Brain pericyte (primary cell): ENCODE results near the gene ZBTB46.

ENCODE experiments used
- DNase-seq: peaks from one replicate; pipeline ENCODE4 v3.0.0-alpha.2; 2012; ENCODE audit warnings: low read depth, low spot score

ZBTB46 gene

DNA sequence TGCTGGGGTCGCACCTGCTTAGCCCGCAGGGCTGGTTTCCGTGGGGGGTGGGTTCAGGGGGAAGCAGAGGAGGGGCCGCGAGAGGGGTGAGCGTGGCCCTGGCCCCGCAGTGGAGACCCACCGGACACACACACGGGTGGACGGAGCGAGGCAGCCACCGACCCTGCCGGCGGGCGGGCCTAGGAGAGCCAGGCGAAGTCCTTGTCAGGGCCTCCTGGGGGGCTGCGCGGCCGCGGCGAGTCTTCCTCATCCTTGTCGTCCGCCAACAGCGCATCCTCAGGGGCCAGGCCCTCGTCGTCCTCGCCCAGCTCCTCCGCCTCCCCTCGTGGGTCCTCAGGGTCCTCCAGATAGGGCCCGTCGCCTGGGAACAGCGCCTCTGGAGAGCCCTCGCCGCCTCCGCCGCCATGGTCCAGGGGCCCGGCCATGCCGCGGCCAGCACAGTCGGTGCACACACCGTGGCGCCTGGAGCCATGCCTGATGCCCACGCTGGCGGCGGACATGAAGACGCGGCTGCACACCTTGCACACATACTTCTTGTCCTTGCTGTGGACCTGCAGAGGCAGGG lies 84.2 kb downstream of the ZBTB46 start:
- DNase-seq = no peak

GRCh38 chr20:63745961-63746731 lies 84.9 kb downstream of the ZBTB46 start:
- DNase-seq = no peak

GRCh38 chr20:63745424-63745805 lies 85.6 kb downstream of the ZBTB46 start:
- no peak for DNase-seq

DNA sequence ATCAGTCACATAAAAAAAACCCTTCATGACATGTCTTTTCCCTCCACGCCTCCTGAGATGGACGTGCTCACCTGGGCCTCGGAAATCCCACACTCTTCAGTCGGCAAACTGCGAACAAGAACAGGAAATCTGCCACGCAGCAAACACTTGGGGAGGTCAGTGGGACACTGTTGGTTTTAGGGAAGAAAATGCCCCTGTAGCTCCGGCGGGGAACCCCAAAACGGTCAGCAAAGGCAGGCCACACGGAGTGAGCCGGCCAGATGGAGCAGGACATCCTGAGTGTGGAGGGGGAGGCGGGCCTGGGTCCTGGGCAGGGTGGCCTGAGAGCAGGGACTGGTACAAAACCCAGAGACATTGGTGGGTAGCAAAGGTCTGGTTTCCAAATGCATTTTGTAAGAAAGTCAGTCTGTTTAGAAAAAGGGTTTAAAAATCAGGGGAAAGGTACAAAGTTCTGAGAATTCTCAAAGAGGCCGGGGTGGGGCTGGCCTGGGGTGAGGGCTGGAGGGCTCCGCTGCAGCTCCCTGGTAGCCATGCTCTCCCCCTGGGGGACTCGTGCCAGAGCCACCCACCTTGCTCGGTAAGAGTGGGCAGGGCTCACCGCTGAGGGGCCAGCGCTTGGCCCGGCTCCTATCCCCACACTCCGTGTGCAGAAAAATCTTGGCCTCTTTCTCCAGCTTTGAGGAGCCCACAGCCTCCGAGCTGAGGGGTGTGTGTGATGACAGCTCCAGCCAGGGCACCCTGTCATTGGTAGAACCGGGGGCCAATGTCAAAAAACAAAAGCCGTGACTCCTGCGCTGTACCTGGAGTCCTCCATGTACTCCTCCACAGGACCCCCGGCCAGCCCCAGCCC lies 86.3 kb downstream of the ZBTB46 start:
- no peak for DNase-seq

GRCh38 chr20:63744158-63744557 lies 86.9 kb downstream of the ZBTB46 start:
- DNase-seq = no peak

DNA sequence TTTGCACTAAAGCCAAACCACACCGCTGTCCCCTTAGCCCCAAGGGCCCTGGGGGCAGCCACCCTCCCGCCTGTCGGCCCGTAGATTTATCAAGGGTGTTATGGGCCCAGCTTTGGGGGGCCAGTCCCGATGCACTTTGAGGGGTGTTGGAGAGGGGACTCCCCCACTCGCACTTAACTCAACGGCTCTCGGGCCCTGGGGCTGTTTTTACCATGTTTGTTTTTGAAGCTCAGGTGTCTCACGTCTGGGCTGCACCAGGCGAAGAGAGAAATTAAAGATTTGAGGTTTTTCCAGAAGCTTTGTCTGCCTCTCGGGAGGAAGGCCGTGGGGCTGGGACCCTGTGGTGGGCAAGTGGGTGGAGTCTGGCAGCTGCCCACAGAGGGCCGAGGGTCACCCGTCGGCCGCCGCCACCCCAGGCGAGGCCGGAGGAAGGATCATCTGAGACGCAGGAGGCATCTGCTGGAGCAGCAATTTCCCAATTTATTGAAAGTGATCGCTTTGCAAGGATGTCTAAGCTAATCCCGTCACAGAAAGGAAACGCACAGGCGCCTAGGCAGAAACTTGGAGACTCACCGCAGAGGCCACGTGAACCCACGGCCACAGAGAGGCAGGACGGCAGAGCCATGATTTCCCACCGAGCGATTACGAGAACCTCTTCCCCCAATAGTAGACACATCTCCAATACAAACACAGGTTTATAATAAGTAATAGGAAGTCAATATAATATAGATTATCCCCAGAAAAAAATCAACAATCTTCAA lies 87.7 kb downstream of the ZBTB46 start:
- no peak for DNase-seq

DNA sequence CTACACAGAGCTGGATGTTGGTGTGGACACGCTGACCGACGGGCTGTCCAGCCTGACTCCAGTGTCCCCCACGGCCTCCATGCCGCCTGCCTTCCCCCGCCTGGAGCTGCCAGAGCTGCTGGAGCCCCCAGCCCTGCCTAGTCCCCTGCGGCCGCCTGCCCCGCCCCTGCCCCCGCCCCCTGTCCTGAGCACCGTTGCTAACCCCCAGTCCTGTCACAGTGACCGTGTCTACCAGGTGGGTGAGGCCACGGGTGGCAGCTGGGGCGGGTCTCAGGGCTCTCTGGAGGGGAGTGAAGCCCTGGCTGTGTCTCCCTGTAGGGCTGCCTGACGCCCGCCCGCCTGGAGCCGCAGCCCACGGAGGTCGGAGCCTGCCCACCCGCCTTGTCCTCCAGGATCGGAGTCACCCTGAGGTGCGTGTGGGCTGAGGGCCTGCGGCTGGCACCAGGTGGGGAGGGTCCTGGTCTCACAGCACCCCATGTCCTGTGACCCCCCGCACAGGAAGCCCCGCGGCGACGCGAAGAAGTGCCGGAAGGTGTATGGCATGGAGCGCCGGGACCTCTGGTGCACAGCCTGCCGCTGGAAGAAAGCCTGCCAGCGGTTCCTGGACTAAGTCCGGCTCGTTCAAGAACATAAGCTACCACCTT lies 88.6 kb downstream of the ZBTB46 start:
- no peak for DNase-seq

- no peak for DNase-seq
Observed at GRCh38 chr20:63741676-63742380, 89.2 kb downstream of the ZBTB46 start.

GRCh38 chr20:63741354-63741675 lies 89.7 kb downstream of the ZBTB46 start:
- no peak for DNase-seq

DNA sequence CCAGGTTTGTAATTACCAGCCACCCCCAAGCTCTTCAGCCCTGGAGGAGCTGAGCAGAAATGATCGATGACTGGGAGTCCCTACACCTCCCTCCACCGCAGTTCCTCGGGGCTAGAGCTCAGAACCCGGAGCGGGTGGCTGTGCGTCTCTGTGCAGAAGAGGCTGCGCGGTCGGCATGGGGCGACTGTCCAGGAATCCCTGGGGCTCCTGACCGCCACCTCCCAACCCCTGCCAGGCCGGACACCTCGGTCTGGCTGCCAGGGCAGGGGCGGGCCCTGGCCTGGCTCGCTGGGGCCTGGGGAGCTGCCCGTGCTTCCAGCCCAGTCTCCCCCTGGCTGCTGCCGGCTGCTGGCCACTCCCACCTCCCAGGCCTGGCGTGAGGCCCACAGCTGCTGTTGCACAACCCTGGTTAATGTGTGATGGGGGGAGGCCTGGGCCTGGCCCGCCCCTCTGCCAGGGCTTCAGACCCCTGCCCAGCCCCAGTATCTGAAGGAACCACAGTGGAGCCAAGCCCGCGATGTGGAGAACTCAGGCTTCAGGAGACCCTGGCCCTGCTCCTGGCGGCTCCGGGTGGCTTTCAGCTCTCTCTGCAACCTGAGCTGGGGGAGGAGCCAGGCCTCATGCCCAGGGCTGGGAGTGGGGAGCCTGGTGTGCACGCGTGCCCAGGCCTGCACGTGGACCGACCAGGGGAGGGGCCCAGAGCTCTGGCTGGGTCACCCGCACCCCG lies 90.3 kb downstream of the ZBTB46 start:
- peak; percentile 61 for DNase-seq

DNA sequence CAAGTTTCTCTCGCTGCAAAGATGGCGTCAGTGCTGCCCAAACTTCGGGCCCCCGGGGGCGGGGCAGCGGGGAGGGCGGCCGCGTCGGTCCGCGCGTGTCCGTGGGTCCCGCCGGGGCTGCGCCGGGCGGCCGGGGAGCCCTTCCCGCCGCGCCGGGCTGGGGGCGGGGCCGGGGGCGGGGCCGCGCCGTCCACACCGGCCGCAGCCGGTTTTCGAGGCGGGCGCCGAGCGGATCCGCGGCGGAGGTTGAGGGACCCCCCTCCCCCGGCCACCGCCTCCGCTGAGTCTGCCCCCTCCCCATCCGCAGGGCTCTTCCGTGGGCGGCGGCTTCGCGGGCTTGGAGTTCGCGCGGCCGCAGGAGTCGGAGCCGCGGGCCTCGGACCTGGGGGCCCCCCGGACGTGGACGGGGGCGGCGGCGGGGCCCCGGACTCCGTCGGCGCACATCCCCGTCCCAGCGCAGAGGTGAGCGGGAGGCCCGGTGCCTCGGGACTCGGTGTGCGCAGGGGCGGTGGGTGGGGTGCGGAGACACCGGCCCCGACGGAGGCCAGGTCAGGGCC lies 90.9 kb downstream of the ZBTB46 start:
- no peak for DNase-seq

- no peak for DNase-seq
Observed at GRCh38 chr20:63739130-63740069, 91.7 kb downstream of the ZBTB46 start, which contains the start of gene SLC2A4RG. Gene SLC2A4RG, plus strand, starts transcription at chr20:63739776. Its CDS starts 137 bp downstream, at chr20:63739913.

DNA sequence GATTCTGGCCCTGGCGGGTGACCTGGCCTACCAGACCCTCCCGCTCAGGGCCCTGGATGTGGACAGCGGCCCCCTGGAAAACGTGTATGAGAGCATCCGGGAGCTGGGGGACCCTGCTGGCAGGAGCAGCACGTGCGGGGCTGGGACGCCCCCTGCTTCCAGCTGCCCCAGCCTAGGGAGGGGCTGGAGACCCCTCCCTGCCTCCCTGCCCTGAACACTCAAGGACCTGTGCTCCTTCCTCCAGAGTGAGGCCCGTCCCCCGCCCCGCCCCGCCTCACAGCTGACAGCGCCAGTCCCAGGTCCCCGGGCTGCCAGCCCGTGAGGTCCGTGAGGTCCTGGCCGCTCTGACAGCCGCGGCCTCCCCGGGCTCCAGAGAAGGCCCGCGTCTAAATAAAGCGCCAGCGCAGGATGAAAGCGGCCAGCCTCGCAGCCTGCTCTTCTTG lies 92.4 kb downstream of the ZBTB46 start:
- no peak for DNase-seq

- no peak for DNase-seq
Observed at GRCh38 chr20:63737945-63738686, 92.9 kb downstream of the ZBTB46 start.

DNA sequence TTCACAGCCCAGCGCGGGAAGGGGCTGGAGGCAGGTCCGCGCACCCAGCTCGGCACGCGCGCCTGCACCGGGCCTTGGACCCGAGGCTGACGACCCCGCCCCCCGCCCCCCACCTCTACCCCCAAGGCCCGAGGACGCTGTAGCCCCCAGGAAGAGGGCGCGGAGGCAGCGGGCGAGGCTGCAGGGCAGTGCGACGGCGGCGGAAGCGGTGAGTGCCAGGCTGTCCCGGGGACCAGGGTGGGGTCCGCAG lies 93.4 kb downstream of the ZBTB46 start:
- no peak for DNase-seq

DNA sequence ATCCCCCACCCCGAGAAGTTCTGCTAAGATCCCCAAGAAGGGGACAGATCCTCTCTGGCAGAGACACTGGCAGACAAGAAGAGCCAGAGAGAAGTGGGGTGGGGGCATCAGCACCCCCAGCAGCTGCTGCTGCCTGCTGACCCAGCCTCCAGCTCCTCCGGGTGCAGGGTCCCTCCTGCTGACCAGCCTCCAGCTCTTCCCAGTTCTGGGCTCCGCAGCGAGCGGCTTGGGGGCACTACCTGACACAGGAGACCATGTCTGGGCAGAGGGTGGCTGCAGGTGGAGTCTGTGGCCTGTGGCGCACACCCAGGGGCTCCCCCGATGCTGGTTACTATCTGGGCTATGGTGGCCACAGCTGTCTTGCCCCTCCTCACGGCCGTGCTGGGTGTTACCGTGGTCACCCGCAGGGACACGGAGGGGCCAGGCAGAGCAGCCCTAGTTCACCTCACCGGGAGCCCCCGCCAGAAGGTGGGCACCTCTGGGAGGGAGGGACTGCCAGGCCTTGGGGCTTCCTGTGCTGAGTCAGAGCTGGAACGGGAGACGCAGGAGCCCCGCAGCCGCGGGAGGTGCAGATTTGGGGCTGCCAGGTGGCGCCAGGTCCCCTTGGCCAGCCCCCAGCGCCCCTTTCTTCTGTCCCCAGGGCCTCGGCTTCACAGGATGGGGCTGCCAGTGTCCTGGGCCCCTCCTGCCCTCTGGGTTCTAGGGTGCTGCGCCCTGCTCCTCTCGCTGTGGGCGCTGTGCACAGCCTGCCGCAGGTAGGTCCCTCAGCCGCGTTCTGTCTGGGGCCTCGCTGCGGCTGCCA lies 94.0 kb downstream of the ZBTB46 start:
- no peak for DNase-seq
